SIG-M5 treated with dmso at 0.1 percent for 504 hours (cell line): ENCODE data around the gene KCNA10.
A peak's percentile ranks its signal among the peaks of the same experiment; 100 is the strongest.

Experiments used
- DNase-seq: peaks from one replicate; lab custom pipeline; 2025; ENCODE audit not compliant: unreplicated experiment; lab: John Stamatoyannopoulos, UW

KCNA10 gene

DNA sequence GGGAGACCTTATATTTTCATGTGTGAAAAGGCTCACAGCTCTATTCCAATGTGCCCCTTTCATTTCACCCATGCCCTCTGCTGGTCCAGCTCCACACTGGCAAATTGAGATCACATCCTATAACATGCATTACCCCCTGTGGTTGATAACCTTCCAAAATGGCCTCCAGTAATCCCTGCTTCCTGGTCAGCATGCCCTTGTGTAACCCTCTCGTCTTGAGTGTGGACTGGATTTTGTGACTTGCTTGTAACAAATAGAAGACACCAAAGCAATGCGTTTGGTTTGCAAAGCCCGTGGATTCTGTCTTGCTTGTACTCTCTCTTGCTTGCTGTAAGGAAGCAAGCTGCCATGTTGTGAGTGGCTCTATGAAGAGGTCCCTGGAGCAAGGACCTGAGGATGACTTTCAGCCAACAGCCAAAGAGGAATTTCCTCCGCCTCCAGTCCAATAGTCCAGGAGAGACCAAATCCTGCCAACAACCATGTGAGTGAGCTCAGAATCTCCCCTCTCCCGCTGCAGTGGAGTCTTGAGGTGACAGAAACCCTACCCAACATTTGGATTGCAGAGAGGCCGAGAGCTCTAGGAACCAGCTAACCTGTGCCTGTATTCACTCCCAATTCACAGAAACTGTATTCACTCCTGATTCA is 17.4 kb downstream of the KCNA10 start:
- DNase-seq = no peak

DNA sequence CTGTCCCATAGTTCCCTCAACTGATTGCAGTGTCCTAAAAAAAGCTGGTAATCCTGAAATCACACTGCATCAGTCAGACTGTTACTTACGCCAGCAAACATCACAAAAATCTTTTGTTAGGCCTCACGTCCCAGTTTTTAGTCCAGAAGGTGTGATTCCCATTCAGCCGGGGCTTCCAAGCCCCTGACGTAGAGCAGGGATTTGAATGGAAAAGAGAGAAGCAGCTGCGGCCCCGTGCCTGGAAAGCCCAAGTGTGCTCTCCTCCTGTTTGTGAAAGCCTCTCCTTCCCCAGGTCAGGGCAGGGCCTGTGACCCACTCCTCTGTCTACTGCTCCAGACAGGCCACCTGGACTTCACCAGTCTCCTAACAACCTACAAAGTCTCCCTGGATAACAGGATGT is 20.7 kb downstream of the KCNA10 start:
- DNase-seq = no peak

DNA sequence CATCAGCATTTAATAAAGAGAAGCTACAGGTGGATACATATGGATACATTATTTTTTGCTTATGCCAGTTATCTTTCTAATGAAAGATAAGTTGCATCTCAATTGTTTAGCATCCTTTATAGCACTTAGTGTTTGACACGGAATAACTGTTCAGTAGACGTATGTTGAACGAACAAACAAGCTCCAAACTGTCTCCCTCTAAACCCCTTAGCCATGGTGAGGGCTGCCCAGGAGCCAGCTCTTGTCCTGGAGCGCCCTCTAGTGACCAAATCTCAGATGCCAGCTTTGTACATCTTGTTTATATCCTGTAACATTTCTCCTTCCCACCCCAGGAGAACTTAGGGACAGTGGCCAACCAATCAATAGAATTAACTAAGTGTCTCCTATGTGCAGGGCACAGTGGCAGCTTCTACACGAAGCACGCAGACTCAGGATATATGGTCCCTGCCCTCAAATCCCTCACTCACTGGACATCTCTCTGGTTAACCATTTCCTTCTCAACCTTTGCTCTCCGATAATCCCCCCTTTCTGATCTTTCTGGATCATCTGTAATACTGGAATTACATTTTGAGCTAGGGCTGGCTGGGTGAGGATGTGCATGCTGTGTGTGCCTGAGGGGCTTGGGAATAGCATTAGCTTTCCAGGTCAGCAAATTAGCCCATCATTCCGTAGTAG is 22.9 kb downstream of the KCNA10 start:
- peak; percentile 66 for DNase-seq

DNA sequence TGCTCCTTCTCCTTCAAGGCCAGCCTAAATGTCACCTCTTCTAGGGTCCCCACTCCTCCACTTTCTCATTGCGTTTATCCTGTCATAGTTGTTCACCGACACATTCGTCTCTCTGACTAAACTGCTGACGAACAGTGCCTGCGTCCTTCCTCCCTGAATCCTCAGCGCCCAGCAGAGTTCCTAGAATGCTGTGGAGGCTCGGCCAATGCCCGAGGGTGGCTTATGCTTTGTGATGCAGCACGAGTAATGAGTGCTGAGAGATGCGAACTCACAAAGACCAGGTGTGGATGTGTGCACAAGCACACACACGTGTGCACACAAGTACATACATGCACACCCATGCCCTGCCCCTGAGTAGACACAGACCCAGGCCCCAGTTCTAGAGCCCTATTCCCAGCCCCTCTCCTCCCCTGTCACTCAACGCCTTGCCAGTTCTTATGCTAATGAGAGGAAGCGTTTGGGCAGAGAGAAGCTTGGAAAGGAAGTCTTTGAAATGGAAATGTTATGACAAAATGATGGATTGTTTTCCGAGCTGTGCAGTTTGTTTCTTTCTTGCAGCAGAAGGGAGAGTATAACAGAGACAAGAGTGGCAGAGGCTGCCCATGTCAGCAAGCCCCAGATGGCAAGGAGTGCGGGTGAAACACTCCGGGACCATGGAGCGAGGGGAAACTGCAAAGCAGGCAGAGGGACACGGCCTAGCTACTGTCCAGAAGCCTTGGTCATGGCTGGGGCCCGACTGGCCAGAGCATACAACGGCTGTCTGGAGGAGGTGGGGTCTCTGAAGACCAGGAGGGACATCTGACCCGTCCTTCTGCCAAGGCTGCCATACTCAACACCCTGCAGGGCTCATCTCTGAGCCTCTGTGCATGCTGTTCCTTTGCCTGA is 24.2 kb downstream of the KCNA10 start:
- DNase-seq = no peak

DNA sequence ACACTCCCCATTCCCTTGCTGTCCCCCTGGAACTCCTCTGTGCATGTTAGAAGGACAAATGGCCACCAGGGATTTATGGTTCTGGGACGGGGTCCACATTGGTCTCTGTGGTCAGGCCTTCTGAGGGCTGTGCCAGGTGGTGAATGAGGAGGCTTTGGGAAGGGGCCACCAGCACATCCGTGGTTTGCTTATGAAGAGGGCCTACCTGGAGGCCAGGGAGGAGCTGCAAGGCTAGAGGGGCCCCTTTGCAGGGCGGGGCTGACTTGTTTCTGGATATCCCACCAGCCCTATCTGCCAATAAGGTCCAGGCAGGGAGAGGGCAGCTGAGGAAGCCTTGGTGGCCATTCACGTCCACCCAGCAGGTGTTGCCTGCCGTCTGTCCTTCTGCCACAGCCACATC is 24.9 kb downstream of the KCNA10 start:
- no peak for DNase-seq

DNA sequence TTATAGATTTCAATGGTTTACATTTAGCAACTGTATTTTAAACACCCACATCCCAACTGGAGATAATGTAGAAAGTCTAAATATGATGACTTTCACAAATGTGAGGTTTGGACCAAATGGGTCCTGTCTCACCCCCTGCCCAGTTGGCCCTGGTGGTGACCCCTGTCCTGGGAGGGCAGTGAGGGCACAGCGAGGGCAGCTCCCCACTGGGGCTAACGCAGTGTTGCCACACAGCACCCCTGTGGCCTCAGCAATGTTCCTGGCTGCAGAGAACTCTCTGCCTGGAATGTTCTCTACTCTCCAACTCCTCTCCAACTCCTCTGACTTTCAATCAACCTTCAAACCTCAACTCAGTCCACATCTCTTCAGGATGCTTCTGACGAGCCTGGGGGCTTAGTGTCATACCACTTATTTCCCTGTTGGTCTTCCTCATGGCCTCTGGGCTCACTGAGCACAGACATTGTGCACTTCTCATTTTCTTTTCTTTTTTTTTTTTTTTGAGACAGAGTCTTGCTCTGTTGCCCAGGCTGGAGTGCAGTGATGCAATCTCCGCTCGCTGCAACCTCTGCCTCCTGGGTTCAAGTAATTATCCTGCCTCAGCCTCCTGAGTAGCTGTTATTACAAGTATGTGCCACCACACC is 25.8 kb downstream of the KCNA10 start:
- no peak for DNase-seq

DNA sequence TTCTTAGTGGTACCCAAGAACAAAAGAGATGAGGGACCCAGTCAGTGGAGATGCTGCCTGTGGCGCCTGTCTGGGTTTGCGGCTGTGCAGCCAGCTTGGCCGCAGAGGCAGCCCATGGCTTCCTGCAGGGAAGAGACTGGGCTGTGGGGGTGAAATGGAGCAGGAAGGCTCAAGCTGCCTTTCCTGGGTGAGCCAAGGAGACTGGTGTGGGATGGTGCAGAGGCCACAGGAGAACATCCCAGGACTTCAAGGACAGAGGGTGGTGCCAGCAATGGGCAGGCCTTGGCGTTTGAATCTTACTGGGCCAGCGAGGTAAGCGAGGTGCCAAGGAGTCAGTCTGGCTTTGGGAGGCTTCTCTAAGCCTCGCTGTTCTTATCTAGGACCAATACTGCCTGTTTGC is 26.4 kb downstream of the KCNA10 start:
- no peak for DNase-seq

DNA sequence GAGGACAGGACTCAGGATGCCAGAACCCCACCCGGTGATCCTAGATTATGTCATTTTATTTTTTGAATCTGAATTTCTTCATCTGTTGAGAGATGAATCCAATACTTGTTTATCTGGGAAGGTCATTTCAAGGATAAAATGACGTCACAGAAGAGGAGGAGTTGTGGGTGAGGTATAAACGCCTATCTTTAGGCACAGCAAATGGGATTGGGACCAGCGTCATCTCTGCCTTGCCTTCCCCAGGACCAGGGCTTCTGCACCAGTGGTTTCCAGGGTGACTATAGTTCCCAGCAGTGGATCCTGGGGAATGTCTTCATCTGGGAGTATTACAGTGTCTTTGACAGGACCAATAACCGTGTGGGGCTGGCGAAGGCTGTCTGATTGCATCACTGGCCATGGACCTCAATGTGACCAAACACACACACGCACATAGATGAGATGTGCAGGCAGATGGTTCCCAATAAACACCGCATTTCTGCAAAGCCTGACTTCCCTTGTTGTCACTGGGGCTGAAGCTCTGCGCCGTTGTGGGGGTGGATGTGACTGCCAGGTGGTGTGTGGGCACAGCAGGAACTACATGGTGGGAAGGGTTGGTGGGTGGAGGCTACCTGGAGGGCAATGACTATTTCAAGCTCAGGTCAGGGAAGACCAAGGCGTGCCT is 28.1 kb downstream of the KCNA10 start:
- DNase-seq = no peak

DNA sequence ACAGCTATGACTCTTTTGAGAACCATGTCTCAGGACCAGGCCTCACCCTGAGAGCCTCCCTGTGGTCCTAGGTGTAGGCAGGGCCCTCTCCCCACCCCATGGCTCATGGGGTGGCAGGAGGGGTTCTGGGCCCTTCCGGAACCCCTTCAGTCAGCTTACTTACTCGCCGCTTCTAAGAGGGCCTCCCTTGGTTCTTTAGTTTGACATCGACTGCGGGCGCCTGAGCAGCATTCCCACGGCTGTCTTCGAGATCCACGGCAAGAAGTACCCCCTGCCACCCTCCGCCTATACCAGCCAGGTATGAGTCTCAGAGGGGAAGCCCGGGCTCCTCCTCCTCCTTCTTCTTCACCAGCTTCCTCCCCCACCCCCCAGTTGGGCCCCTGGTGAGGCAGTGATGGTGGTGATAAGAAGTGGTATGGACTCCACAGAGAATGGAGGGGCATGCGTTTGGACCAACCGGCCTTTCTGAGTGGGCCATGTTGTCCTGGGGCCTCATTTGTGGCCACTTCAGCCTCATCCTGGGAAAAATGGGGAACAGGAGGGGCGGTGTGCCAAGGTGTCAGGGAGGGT is 28.9 kb downstream of the KCNA10 start:
- DNase-seq = no peak

DNA sequence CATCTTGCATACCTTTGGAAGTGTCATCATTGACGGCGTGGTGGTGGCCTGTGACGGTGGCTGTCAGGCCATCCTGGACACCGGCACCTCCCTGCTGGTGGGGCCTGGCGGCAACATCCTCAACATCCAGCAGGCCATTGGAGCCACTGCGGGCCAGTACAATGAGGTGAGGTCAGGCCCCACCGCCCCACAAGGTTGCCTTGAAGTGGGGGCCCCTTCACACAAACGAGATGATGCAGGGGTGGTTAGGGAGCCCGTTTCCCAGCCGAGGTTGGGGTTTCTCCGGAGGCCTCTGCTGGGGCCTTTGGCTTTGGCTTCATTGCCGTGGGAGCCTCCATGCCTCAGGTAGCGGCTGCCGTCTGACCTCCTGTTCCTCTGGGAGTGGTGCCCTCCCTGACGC is 29.6 kb downstream of the KCNA10 start:
- no peak for DNase-seq

DNA sequence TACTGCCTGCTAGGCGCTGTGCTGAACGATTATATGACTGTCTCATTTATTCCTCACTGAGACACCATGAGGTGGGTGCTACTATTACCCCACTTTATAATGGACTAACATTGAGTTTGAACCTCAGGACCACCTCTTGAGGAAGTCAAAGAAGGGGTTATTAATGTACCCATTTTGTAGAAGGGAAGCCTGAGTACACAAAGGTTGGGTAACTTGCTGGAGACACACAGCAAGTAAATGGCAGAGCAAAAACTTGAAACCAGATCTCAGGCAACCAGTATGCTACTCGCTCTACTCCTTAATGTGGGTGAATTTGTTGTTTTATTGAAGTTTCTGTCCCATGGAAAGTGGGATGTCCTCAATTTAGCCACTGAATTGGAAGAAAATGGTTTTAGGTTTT is 30.1 kb downstream of the KCNA10 start:
- no peak for DNase-seq

DNA sequence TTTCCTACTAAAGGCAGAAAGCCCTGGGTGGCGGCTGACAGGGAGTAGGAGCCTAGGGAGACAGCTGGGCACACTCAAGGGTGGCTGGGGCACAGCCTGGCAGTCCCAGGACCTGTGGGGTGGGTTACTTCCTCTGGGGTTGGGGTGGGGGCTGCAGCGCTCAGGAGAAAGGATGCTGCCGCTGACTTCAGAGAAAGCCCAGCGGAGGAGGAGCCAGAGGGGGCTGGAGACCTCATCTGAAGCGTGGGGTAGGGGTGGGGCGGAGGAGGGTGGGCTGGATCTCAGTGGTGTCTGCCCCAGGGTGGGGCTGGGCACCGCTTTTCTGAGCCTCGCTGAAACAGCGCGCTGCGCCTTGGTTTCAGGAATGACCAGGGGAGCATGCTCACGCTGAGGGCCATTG is 30.8 kb downstream of the KCNA10 start:
- DNase-seq = no peak

DNA sequence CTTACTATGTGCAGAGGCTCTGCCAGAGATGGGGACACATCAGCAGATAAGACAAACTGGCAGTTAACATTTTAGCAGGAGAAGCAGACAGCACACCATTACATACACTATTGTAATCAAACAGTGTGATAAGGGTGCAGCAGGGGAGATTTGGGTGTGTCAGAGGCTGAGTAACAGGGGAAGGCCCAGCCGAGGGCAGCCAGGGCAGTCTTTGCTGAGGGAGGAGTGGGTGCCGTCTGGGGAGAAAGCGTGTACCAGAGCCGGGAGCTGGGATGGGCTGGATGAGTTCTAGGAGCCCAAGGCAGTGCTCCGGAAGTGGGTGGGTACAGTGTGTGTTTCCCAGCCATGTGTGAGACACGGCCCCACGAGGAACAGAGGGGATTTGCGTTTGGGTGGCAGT is 31.2 kb downstream of the KCNA10 start:
- no peak for DNase-seq

DNA sequence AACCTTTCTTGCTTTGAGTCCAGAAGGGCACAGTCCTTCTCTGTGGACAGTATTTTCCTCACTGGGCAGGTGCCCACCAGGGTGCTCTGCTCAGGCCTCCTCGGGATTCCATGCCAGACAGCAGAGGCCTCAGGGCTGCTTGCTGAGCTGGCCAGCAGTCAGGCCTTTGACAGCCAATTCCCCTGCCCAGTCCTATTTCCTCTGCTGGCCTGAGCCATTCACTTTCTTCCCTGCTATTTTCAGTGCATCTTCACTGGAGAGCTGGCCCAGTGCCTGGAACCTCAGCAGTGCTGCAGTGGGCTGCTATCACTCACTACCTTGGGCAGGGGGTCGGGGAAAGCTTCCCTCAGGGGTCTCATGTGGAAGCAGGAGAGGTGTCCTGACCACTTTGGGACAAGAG is 33.2 kb downstream of the KCNA10 start:
- no peak for DNase-seq

DNA sequence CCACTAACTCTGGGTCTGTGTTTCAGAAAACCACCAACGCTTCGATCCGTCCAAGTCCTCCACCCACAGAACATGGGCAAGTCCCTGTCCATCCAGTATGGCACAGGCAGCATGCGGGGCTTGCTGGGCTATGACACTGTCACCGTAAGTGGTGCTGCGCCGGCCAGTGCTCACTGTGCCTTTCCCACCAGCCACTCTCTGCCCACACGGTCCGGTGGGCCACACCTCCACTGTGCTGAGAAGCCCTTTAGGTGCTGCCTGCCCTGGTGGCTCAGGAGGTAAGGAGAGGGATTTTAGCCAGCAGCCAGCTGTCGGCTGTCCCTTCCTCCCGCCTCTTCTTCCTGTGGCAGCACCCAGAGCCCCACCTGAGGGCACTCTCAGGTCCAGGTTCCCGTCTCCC is 34.2 kb downstream of the KCNA10 start:
- DNase-seq = no peak

DNA sequence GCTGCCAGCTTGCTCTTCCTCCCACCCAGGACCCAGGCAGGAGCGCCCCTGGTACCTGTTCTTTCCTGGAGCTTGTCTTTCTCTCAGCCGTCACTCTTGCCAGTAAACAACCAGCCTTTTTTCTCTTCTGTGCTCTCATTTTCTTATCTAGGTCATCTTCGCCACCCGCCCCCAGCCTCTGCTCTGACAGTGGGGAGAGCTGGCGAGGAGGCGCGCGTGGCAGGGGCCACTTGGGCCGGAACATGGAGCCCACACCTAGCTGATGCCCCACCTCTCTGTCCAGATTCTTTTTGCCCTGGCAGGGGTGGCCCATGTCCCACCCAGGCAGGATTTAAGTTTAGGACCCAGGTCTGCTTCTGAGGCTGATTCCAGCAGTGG is 35.7 kb downstream of the KCNA10 start:
- no peak for DNase-seq

DNA sequence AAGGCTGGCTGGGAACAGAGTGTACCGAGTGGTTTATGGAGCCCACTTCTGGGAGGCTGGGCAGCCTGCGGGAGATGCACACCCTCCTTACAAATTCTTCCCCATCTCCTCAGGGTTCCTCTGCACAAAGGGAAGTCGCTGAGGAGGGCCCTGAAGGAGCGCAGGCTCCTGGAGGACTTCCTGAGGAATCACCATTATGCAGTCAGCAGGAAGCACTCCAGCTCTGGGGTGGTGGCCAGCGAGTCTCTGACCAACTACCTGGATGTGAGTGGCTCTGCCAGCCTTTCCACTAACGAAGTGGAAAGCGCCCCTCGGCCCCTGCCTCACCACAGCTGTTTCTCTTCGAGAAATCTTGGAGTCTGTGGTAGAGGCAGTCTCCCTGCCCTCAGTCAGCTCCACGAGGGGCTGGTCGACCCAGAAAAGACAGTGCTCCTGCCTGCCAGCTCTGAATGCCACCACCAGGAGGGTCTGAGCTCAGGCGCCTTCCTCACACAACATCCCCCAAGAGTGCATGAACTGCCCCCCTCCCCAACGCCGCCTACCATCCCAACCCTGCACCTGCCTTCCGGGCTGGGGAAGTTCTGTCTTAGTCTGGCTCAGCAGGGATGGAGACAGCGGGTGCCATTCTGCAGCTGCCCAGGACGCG is 36.2 kb downstream of the KCNA10 start:
- DNase-seq = no peak

DNA sequence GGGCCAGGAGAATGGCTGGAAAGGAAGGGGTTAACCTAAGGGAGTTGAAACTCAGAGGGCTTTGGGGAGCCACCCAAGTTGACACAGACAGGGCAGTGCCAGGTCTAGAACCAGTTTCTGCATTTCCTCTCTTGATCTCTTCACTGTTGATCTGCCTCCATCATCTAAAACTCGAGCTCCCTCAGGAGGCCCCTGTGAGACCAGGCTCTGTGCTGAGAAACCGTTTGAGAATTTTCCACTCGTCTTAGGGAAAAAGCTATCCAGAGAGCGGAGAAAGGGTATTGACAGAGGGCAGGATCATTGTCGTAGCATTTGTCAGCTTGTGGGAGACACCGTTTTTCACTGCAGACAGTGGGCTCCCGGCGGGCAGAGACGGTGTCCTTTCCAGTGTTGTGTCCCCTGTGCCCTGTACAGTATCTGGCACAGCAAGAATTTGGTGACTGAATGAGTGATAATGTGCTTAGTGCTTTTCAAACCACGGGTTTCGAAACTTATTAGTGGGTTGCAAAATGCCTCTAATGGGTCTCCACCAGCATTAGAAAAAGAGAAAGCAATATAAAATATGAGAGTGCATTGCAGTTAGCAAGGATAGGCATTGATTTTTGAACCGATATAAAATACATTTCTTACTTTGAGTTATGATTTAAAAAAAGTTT is 36.9 kb downstream of the KCNA10 start:
- no peak for DNase-seq

DNA sequence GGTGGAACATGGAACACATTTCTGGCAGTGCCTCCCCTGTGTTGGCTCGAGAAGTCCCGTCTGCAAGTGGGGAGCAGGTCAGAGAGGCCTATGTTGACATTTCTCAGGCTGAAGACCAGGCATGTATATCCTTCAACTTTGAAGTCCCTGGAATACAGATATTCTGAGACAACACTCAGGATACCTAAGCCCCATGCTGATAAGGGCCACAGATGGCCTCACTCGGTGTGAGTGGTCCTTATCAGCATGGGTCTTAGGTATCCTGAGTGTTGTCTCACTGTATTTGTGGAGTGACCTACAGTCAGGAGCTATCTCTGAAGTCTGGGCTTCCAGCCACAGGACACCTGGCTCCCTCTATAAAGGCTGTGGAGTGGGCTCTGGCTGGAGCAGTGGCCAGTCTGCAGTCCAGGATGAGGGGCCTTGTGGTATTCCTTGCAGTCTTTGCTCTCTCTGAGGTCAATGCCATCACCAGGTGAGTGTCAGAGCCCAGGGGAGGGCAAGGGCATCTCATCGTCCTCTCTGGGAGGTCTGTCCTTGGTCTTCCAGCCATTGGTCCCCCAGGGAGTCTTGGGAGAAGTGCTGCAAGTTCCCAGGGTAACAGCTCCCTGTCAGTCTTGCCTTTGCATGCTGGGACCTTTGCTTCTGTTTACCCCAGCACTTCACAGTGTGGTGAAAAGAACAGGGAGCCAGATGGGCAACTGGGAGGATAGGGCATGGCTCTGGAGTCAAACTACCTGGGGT is 38.4 kb downstream of the KCNA10 start:
- no peak for DNase-seq
